H1 (cell line): Measurements from ENCODE around the gene CIAO2A. TPM values are rescaled to one million over a fixed set of nuclear protein-coding genes. Genes with fewer than 3 reads are reported as not detected.

Experiments
- GTF2F1 ChIP-seq: IDR thresholded peaks from 2 replicates; pipeline ENCODE4 v1.6.1; 2012; ENCODE audit warnings: low read depth, low read length, improper control_type of control experiment, borderline replicate concordance
- JUND ChIP-seq: IDR thresholded peaks from 2 replicates; pipeline ENCODE4 v1.6.1; 2011; ENCODE audit warnings: mild to moderate bottlenecking, improper control_type of control experiment, low read length
- SRF ChIP-seq: IDR thresholded peaks from 2 replicates; pipeline ENCODE4 v1.6.1; 2011; ENCODE audit warnings: mild to moderate bottlenecking, low read depth, low read length, moderate library complexity
- YY1 ChIP-seq: IDR thresholded peaks from 2 replicates; pipeline ENCODE4 v1.6.1; 2011; ENCODE audit warnings: low read depth, mild to moderate bottlenecking, low read length
- polyA plus RNA-seq, 7 experiments: library from polyadenylated mRNA; depleted of rRNA in 3 of 7; stranded (reverse) in 5 of 7; unstranded in 2 of 7; fragments of >200 nt in 5 of 7; fragments of 200-250 nt in 2 of 7; gene quantifications; 1 replicate in 5 of 7; 2 replicates in 1 of 7; 4 replicates in 1 of 7; pipeline versions ENCODE4 v1.2.1 to v1.2.3, GENCODE V29; 2011 to 2013; ENCODE audit warnings: missing spikeins in 2 of 7, mixed read lengths in 2 of 7
- total RNA-seq: library from RNA; stranded (reverse); fragmentation: NEBNext Ultra II Directional; extraction: Animal tissue kit (Norgen Biotek cat#: 25700); gene quantifications from 2 replicates; pipeline ENCODE4 v1.2.1, GENCODE V29; 2021

The CIAO2A gene
- total and polyA plus RNA-seq, 2 of the 8 experiments (the other 6 are each of a cell fraction or from before 2014, with no cell fraction given): 76.4 to 86.5 TPM

DNA sequence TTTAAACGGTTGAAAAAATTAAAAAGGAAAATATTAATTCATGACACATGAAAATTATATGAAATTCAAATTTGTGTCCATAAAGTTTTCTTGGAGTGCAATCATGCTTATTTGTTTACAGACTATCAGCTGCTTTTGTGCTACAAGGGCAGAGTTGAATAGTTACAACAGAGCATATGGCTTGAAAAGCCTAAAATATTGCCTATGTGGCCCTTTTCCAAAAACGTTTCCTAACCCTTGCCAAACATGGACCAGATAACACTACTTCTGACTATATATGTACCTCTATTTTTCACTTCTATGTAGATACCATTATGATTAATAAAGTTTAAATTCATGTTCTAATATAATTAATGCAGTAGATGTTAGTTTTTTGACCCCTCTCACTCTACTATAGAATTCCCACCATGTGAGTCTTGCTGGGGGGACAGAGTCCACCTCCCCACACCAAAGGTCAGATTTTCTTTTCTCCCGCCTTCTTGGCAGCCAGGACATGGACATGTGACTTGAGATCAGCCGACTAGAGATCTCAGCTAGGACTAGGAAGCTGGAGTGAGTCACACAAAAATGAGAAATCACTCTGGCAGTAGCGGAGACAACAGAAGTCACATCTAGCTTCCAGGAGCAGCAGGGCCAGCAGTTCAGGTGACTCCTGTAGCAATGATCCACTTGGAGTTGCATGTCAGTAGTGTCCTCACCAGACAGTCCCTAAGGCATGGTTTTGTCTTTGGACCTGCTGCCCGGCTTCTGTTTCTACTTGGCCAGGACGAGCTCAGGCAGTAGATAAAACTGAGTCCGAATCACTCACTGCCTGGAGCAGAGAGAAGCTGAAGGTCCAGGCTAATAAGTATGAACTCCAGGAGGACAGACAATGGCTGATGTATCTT, 22.4 kb downstream of the CIAO2A start (continued):
- TF ChIP-seq YY1 (no peak), GTF2F1 (no peak), JUND (no peak), SRF (no peak)
